Measurements from ENCODE around the gene TMEM131.

TMEM131 gene

DNA sequence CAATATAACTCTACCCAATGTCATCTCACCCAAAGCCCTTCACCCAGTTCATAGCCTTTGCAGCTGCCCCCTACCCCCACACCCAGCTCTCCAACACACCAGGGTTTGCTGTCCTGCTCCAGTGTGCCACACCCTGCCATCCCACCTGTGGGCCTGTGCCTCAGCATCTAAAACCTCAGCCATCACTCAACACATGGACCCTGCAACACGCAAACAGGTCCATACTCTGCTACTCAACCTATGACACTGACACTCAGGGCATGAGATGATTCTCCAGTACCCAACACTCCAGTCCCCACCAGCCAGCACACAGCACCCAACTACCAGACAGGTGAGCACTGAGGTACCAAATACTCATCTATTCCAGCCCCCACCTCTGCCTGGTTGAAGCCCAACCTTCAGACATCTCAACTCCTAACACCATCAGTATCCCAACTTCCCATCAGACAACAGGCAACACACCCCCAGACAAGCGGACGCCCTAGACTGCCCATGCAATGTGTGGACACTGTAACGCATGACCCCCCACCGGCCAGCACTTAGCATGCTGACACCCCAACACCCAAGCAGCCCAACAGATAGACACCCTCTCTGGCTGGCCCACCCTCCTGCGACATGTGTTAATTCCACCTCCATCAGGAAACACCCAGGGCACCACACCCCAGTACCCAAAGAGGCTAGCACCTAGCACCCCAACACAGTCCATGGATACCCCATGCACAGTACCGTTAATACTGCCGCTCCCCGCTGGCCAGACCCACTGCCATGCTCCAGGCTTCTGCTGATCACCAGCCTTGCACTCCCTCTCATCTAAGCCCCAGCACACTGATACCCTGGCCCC is 257.3 kb downstream of the TMEM131 start:
- DNase-seq (ENCODE audit: low spot score) = no peak

DNA sequence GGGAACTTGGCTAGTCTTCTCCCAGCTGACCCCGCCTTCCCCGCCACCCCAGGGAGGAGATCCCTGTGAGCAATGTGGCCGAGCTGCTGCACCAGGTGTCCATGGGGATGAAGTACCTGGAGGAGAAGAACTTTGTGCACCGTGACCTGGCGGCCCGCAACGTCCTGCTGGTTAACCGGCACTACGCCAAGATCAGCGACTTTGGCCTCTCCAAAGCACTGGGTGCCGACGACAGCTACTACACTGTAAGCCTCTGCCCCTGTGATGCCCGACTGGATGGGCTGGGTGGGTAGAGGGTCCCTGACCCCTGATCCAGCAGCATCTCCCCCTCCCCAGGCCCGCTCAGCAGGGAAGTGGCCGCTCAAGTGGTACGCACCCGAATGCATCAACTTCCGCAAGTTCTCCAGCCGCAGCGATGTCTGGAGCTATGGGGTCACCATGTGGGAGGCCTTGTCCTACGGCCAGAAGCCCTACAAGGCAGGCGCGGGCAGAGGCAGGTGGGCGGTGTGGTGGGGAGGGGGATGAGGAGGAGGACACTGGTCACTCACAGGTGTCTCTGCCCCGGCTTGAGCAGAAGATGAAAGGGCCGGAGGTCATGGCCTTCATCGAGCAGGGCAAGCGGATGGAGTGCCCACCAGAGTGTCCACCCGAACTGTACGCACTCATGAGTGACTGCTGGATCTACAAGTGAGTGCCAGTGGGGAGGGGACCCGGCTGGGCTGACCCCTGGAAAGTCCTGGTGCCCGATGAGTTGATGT is 258.1 kb downstream of the TMEM131 start:
- no peak for DNase-seq (ENCODE audit: low spot score)

DNA sequence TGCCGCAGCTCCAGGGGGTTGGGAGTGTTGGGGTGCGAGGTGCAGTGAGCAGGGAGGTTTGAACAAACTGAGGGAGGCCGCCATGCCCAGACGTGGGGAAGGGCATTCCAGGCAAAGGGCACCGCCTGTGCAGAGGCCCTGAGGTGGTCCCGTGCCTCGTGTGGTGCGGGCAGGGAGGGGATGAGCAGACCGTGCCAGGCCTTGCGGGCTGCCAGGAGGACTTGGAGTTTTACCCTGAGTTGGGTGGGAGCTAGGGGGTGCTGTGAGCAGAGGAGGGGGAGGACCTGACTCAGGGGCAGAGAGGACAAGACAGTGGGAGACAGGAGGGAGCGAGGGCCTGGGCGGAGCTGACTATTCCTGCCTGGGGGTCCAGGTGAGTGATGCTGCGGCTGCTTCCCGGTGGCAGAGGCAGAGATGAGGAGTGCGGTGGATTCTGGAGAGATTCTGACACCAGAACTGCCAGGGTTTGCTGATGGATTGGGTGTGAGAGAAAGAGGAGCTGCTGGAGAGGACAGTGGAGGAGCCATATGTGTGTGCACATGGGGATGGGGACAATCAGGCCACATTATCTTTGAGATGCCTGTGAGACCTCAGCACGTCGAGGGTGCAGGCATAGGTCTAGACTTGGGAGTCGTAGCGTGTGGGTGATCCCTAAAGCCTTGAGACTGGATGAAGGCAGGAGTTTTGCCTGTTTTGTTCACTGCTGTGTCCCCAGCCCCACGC is 259.0 kb downstream of the TMEM131 start:
- DNase-seq (ENCODE audit: low spot score) = no peak

DNA sequence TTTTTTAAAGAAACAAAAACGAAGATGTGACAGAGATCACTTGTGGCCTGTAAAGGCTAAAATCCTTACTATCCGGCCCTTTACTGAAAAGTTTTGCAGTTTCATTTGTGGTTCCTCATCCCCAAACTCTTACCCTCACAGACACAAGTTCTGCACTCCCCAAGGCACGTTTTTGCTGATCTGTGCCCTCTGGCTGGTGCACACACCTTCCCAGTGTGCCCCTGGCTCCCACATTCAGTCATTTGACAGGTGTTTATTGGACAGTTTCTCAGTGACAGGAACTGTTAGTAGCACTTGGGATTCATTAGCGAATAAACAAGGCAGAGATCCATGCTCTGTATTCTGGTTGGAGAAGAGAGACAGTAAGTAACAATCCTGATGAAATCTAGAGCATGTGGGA is 259.6 kb downstream of the TMEM131 start:
- no peak for DNase-seq (ENCODE audit: low spot score)

DNA sequence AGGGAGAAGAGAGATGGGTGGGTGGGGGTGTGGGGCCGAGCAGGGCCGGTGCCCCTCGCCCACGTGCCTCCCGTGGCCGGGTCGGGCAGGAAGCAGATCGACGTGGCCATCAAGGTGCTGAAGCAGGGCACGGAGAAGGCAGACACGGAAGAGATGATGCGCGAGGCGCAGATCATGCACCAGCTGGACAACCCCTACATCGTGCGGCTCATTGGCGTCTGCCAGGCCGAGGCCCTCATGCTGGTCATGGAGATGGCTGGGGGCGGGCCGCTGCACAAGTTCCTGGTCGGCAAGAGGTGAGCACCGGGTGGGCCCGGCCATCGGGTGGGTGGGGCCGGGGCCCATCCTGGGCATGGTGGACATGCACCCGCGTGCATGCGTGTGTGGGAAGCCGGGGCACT is 260.6 kb downstream of the TMEM131 start:
- DNase-seq (ENCODE audit: low spot score) = no peak

DNA sequence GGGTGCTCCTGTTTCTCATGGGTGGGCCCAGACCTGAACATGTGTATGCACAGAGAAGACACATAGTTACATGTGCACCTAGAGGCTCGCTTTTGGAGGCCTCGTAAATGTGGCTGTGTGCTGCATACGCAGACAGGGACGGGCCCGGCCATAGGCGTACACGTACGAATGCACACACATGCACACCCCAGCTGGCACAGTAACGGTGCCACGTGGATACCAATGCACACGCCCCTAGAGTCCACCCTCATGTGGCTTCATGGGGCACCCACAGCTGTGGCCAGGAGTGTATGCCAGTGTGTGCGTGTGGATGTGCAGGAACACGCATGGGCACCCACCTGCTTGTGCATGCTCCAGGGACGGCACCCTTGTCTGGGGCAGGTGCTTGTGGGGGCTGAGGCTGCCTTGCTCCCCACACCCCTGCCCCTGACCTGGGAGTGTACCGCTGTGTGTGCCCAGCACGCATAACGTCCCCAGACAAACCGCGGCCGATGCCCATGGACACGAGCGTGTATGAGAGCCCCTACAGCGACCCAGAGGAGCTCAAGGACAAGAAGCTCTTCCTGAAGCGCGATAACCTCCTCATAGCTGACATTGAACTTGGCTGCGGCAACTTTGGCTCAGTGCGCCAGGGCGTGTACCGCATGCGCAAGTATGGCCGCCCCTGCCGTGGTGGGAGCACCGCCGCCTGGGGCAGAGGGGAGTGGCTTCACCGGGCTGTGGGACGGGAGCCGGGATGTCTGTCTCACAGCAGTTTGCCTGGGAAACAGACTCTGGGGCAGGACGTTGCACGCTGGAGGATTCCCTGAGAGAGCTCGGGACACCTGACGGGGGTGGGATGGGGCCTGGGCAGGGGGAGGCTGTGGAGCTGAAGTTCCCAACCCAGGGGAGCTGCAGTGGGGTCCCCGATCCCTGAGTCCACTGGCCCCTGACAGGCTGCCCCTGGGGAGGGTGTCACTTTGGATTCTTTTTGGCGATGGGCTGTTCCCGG is 261.4 kb downstream of the TMEM131 start:
- no peak for DNase-seq (ENCODE audit: low spot score)

DNA sequence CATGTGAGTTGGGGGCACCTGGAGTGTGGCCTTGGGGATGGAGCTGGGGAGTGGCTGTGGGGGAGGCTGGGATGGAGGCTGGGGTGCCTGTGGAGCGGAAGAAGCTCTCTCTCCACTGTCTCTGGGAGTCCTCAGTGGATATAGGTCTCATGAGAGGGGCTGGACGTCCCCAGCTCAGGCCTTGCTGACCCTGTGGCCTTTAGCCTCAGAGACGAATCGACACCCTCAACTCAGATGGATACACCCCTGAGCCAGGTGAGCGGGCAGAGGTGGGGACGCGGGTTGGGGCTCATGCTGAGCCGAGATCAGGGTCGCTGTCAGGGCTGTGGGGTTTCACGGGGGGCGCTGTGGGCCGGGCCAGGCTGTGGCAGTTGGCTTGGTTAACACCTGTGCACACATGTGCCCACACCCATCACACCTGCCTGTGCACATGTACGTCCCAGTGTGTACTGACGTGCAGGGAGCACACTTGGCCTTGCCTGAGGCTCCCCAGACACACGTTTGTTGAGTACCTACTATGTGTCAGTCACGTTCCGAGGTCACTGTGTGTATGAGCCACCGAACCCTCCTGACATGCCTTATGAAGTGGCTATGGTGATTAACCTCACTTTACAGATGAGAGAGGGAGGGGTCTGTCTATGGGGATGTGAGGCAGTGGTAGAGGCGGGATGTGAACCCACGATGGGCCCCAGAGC is 262.3 kb downstream of the TMEM131 start:
- no peak for DNase-seq (ENCODE audit: low spot score)

DNA sequence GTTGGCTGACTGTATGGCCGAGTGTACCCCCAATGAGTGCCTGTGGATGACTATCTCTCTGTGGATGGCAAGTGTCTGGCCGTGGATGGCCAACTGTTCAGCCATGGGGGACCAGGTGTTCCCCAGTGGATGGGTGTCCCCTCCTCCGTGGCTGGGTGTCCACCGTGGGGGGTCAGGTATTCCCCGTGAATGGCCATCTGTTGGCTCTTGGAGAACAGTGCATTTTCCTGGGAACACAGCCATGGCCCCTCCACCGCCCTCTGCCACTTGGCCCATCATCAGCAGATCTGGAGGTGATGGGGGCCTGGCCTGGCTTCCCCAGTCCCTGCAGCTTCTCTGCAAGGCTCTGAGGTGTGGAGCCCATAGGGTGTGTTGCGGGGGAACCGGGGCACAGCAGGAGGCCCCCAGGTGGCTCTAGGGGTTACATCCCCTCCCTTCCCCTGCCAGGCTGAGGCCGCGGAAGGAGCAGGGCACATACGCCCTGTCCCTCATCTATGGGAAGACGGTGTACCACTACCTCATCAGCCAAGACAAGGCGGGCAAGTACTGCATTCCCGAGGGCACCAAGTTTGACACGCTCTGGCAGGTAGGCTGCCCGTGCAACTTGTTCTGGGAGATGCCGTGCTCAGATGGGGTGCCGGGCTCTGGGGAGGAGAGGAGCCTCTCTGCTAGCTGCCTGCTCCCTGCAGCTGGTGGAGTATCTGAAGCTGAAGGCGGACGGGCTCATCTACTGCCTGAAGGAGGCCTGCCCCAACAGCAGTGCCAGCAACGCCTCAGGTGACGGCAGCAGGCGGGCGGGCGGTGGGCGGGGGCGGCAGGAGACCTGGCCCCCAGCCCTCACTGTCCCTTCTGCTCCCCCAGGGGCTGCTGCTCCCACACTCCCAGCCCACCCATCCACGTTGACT is 263.1 kb downstream of the TMEM131 start:
- no peak for DNase-seq (ENCODE audit: low spot score)

DNA sequence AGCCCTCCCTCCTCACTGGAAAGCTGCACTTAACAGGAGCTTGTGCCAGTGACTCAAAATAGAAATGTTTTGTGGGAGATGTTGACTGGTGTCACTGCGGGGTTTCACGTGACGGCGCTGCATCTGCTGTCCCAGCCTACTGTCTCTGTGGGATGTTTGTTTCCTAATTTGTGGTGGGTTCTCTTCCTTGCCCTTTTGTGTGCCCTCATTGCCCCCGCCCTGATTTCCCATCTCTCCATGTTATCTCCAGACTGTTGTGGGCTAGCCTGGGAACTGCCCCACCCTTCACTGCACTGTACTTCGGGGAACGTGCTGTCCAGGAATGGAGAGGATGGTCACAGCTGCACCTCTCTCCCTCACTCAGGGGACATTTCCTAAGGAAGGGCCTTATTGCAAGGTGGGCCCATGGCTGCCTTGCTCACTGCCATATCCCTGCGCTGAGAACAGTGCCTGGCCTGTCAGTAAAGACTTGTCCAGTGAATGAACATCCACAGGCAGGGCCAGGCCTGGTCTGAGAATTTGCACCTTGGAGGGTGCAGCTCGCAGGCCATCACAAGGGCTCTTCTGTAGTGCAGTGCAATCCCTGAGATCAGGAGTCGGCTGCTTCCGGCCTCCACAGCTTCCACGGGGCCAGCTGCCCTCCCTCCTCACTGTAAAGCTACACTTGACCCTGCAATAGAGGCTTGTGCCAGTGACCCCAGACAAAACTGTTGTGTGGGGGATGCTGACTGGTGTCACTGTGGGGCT is 264.3 kb downstream of the TMEM131 start:
- no peak for DNase-seq (ENCODE audit: low spot score)

DNA sequence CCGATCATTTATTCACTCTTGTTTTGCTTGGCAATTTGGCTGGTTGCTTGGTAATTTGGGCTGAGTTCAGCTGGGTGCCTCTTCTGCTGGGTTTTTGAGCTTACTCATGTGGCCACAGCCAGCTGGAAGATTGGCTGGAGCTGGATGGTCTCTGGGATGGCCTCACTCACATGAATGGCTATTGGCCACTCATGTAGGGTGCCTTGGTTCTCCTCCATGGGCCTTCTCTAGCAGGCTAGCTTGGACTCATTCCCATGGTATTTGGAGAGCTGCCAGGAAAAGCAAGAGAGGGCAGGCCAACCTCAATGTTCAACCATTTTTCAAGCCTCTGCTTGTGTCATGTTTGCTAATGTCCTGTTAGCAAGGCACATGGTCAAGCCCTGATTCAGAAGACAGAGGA is 265.5 kb downstream of the TMEM131 start:
- no peak for DNase-seq (ENCODE audit: low spot score)

DNA sequence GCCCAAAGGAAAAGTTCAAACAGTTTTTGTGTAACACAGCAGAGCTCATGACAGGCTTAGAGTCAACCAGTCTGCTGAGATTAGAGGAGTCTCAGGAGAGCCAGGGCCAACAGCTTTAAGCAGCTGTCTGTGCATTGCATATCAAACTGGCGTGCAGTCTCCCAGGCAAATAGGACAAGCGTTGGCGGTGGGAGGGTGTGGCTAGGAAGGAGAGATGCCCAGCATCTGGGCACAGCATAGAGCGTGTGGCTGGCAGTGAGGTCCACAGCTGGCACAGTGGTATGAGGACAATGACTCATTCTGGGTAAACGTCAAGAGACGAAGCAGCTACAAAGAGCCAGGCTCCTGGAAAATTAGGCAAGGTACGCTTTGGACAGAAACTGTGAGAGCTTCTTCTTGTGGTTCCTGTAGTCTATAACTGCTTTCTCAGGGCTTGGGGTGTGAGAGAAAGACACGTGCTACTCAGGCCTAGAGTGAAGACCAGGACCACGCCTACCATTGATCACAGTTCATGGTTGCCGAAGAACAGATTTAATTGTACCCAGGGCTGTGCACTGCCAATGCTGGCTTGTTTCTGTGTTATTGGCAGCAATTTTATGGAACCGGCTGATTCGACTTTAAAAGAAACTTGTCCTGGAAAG is 267.5 kb downstream of the TMEM131 start:
- DNase-seq (ENCODE audit: low spot score) = no peak

DNA sequence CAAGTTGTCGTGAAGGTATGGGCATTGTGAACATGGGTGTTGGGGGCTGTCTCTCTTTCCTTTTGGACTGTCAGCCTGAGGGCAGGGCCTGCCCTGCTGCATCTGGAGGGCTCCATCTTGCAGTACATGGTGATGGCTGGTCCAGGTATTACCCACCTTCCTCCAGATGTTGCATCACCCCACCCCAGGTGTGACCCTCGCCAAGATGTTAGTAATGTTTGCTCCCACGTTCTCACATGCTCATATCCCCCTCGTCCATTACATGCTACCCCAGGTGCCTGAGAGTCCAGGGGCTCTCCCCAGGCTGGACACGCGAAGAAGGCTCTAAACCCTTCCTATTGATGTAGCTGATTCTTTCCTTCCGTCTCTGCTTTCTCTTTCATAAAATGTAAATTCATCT is 268.5 kb downstream of the TMEM131 start:
- no peak for DNase-seq (ENCODE audit: low spot score)

DNA sequence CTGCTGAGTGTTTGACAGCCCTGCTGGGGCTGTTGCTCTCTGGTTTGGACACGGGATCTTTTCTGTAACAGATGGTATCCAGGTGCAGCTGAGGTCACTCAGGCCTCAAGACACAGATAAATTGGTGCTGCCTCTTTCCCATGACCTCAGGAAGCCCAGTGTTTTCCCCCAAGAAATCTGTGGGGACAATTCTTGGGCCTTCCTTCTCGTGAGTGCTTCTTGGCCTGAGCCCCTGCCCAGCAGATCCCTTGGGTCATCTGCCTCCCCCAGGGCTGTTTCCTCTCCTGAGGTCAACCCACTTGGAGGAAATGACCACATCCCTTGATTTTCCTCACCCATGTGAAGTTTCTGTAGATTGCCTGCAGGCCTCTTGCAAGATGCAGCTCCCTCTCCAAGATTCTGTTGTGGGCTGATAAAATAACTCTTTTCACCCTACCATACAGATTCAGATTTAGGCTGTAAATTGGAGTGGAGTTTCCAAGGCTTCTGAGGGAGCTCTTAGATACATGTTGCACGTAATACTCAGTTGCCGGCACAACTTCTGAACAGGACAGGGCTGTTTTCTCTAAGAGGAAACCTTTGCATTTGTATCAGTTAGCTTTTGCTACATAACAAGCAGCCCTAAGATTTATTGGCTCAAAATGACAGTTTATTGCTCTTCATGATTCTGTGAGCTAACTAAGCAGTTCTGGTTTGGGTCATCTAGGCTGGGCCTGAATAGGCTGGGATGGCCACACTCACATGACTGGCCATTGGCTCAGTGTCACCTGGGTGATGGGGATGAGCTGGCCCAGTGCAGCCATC is 269.3 kb downstream of the TMEM131 start:
- DNase-seq (ENCODE audit: low spot score) = no peak

DNA sequence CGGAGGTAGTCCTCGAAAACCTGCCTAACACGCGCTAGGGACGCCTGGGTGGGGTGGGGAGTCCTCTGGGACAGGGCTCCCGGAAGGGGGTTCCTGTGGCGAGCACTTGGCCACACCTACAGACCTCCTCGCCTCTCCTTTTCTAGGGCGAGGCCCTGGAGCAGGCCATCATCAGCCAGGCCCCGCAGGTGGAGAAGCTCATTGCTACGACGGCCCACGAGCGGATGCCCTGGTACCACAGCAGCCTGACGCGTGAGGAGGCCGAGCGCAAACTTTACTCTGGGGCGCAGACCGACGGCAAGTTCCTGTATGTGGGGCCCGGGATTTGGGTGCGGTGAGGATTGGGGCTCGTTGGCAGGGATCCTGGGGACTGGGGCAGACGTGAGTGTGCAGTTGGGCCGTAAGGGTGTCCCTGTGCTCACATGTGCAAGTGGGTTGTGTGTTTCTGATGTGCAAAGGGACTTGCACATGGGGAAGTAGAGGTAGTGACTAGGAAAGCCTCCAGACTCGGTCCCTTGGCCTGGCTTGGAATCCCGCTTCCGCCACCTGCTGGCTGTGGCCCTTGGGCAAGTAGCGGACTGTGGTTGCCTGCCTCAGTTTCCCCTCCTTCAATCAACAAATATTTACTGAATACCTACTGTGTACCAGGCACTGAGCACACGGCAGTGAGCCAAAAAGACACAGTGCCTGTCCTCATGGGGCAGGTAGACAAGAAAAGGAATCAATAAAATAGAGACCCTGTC is 270.6 kb downstream of the TMEM131 start:
- DNase-seq (ENCODE audit: low spot score) = no peak

DNA sequence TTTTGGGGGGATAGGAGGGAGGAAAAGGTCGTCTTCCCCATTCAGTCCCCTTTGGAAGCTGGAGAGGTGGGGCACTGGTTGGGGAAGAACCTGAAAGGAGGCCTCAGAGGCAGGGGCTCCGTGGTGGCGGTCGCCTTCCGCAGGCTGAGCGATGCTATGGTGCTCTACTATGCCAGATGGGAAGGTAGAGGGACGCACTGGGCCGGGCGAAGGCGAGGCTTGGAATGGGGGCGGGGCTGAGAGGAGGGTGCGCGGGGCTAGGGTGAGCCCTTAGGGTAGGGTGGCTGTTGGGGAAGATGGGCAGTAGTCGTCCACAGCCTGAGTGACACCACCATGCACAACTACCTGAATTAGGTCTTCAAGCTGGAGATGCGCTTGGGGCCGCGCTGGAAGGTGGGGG is 271.2 kb downstream of the TMEM131 start:
- no peak for DNase-seq (ENCODE audit: low spot score)

DNA sequence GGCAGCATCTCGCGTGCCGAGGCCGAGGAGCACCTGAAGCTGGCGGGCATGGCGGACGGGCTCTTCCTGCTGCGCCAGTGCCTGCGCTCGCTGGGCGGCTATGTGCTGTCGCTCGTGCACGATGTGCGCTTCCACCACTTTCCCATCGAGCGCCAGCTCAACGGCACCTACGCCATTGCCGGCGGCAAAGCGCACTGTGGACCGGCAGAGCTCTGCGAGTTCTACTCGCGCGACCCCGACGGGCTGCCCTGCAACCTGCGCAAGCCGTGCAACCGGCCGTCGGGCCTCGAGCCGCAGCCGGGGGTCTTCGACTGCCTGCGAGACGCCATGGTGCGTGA is 271.7 kb downstream of the TMEM131 start:
- no peak for DNase-seq (ENCODE audit: low spot score)

All from HuH-7 (cell line).